ENCODE data around the gene DHX57. TPM values are rescaled to one million over a fixed set of nuclear protein-coding genes. Genes with fewer than 3 reads are reported as not detected.

The DHX57 gene
- total and polyA plus RNA-seq, 12 donors: 6.0 to 12.4 (median 9.7) TPM

DNA sequence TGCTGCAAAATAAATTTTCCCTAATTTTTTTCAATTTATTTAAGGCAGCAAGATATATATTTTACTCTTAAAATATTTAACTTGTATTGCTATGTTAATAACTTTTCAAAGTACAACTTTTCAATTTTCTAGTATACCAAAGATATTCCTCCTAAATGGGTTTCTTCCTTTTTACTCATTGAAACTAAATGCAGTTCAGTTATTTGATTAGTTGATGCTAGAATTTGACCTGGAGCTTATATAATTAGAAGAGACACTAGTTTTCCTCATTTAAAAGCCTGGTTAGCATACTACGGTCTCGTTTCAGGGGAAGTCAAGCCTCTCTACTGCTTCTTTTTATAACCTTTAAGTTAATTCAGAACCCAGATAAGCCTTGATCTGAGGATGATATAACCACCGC, 13.8 kb upstream of the DHX57 start, which contains the start of gene ARHGEF33:
TSS of gene ARHGEF33 (plus strand) at position 301 of the 400 bp plus-strand sequence. CDS start 29,573 bp downstream, outside the sequence.
- intact Hi-C loops (cut with DNase I): loop anchor here in 1 of 10 donors (10.0 kb wide), 1 partner anchor 315 kb away; no protein-coding TSS in a partner anchor
- no peak for DNase-seq
- Histone ChIP-seq H3K4me1 (no peaks in the 10 kb centered on the region), H3K4me3 (no peak within 1 kb of the TSS), H3K27ac (no peak within 1 kb of the TSS), H3K9me3 (peaks cover 0 to 8% (median 0%) of the 10 kb centered on the region in 11 donors), H3K36me3 (no peaks in the 10 kb centered on the region), H3K27me3 (no peaks in the 10 kb centered on the region)
- 77 to 81% methylated on average over 3 of the region's 3 CpGs for WGBS, 2 donors
- ATAC-seq: no peak
- TF ChIP-seq CTCF (IDR thresholded peaks at IDR 0.05): no peak

DNA sequence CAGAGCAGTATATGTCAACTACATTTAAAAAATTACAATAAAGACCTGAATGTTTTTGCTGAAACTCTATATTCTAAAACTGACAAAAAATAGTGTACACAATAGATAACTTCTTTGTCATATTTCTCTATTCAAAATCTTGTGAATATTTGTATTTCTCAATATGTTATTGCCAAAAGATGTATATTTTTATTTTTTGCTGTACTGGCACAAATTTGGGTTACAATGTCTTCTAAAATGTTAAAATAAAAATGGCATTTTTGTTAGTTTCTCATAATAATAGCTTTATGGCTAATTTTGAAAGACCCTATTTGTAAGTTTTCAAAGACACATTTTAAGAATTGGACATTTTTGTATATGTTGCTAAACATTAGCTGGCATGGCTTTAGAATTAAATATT, 13.3 kb upstream of the DHX57 start:
- no peaks in the 10 kb centered on the region for H3K36me3 ChIP-seq
- no peak overlapping the region for H3K27ac ChIP-seq
- no peaks in the 10 kb centered on the region for H3K27me3 ChIP-seq
- no peak for ATAC-seq
- H3K4me3 ChIP-seq: no peak overlapping the region
- peaks cover 0 to 8% (median 0%) of the 10 kb centered on the region in 11 donors for H3K9me3 ChIP-seq
- intact Hi-C loops (cut with DNase I): loop anchor here in 1 of 10 donors (10.0 kb wide), 1 partner anchor 314 kb away; no protein-coding TSS in a partner anchor
- H3K4me1 ChIP-seq: no peaks in the 10 kb centered on the region
- no peak for TF ChIP-seq CTCF (IDR thresholded peaks at IDR 0.05)
- DNase-seq: no peak

GRCh38 chr2:38887902-38888554, 12.3 kb upstream of the DHX57 start:
- Histone ChIP-seq H3K36me3 (peaks cover 0 to 7% (median 0%) of the 10 kb centered on the region in 9 donors), H3K27ac (no peak overlapping the region), H3K9me3 (peaks cover 0 to 8% (median 0%) of the 10 kb centered on the region in 11 donors), H3K27me3 (no peaks in the 10 kb centered on the region), H3K4me3 (no peak overlapping the region), H3K4me1 (no peaks in the 10 kb centered on the region)
- intact Hi-C loops (cut with DNase I): loop anchor here in 1 of 10 donors (10.0 kb wide), 1 partner anchor 313 kb away; no protein-coding TSS in a partner anchor
- 96 to 100% methylated on average over 1 of the region's 1 CpG for WGBS, 2 donors
- ATAC-seq (no peak), DNase-seq (no peak)
- no peak for TF ChIP-seq CTCF (IDR thresholded peaks at IDR 0.05)

DNA sequence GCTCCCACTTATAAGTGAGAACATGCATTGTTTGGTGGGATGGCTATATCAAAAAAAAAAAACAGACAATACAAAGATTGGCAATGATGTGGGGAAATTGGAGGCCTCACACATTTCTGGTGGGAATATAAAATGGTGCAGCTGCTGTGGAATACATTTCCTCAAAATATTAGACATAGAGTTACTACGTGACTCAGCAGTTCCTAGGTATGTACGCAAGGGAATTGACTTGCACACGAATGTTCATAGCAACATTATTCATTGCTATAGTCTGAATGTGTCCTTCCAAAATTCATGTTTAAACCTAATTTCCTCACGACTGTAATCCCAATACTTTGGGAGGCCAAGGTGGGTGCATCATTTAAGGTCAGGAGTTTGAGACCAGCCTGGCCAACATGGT, 11.6 kb upstream of the DHX57 start:
- intact Hi-C loops (cut with DNase I): loop anchor here in 1 of 10 donors (10.0 kb wide), 1 partner anchor 313 kb away; no protein-coding TSS in a partner anchor
- no peaks in the 10 kb centered on the region for H3K27me3 ChIP-seq
- H3K4me3 ChIP-seq: no peak overlapping the region
- WGBS, 2 donors: 95 to 97% methylated on average over 4 of the region's 4 CpGs
- DNase-seq (no peak), ATAC-seq (no peak)
- no peak overlapping the region for H3K27ac ChIP-seq
- no peaks in the 10 kb centered on the region for H3K4me1 ChIP-seq
- no peak for TF ChIP-seq CTCF (IDR thresholded peaks at IDR 0.05)
- H3K36me3 ChIP-seq: peaks cover 0 to 14% (median 0%) of the 10 kb centered on the region in 9 donors
- peaks cover 0 to 8% (median 0%) of the 10 kb centered on the region in 11 donors for H3K9me3 ChIP-seq

Measured in heart right ventricle (tissue), 16 donors.